GM21737 (cell line): ENCODE results near the gene FAF1.

Experiments used
- ATAC-seq: cut with Tn5 transposase; IDR thresholded peaks from one replicate; pipeline ENCODE4 v1.9.1; 2021; ENCODE audit warnings: mild to moderate bottlenecking, moderate library complexity; ENCODE audit not compliant: unreplicated experiment

The FAF1 gene

GRCh38 chr1:50658459-50659076 lies 301.5 kb downstream of the FAF1 start:
- no peak for ATAC-seq

DNA sequence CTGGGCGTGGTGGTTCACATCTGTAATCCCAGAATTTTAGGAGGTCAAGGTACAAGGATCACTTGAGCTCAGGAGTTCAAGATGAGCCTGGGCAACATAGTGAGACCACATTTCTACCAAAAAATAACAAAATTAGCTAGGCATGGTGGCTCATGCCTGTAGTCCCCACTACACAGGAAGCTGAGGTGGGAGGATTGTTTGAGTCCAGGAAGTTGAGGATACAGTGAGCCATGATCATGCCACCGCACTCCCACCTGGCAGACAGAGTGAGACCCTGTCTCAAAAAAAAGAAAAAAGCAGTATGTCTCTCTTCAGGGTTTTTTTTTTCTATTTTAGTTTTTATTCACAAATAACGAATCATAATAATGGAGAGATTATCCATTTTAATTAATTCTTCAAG lies 303.1 kb downstream of the FAF1 start:
- ATAC-seq, result no peak

- no peak for ATAC-seq
Measured at GRCh38 chr1:50651476-50652263, 308.4 kb downstream of the FAF1 start.

DNA sequence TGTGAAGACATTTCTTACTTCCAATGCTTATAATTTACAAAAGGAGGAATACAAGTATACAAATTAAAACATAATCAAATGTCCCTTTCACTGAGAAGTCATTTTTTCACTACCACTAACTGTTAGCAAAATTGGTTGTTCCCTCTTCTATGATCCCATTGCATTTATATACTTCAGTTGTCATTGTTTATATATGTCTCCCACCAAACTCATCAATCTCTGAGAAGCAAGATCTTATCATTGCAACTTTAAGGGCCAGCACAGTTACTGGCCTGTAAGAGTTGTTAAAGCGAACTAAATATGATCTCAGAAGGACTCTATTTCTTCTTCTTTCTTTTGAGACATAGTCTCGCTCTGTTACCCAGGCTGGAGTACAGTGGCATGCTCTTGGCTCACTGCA lies 313.5 kb downstream of the FAF1 start:
- ATAC-seq, result no peak

- no peak for ATAC-seq
Measured at GRCh38 chr1:50645139-50645538, 314.9 kb downstream of the FAF1 start.

GRCh38 chr1:50644447-50645105 lies 315.5 kb downstream of the FAF1 start:
- ATAC-seq, result no peak

GRCh38 chr1:50637460-50637859 lies 322.6 kb downstream of the FAF1 start:
- no peak for ATAC-seq

DNA sequence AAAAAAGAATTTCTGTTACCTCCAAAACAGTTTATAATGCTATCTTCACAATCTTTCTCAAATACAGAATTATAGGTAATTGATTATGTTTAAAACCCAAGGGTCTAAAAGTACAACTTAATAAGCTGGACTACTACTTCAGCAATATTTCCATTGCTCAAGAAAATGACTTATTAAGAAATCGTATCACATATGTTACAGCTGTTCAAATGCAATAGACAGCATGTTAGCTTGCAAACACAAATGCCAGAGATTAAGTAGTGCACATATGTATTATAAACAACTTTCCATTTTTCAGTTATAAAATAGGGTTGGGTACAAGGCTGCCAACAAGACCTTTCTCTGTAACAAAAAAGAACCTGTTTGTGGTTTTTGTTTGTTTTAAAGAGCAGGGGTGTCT lies 325.8 kb downstream of the FAF1 start:
- ATAC-seq, result no peak

DNA sequence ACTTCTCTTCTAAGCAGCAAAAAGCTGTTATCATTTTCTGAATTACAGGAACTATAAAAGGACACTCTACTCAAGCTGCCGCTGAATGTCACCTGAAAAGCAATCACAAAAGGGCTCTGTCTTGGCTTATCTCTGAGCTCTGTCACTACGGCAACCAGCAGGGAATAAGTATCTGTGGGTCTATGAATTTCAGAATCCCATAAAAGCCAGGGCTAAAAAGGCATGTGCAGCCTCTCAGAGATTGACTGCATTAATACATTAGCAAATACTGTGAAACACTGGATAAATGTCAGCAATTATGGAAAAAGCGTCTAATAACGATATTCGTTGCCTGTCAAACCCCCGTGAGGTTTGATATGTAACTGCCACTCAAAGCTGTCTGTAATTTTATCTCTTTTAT lies 326.6 kb downstream of the FAF1 start:
- no peak for ATAC-seq

DNA sequence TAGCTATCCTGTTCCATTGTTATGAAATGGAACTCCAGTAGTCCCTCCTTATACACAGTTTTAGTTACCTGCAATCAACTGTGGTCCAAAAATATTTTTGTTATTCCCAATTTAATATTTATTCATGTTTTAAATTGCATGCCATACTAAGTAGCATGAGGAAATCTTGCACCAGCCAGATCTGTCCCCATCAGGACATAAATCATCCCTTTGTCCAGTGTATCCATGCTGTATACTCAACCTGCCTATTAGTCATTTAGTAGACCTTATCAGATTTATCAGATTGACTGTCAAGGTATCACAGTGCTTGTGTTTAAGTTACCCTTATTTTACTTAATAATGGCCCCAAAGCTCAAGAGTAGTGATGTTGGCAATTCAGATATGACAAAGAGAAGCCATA lies 328.9 kb downstream of the FAF1 start:
- no peak for ATAC-seq

DNA sequence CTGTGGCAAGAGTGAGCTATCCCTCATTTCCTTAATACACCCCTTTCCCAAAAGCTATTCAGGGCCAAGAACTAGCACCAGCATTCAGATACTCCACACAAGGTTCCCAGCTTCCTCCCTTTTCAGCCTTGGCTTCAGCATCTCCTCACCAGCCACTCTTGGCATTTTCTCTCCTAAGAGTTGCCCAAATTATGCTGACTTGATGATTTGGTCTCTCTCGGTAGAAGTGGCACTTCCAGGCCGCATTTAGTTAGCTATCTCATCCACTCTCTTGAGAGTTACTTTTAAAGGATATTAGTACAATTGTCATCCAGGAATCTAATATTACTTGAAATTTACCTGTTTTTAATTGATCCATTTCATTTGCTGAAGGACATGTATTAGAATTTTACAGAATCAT lies 337.8 kb downstream of the FAF1 start:
- no peak for ATAC-seq

DNA sequence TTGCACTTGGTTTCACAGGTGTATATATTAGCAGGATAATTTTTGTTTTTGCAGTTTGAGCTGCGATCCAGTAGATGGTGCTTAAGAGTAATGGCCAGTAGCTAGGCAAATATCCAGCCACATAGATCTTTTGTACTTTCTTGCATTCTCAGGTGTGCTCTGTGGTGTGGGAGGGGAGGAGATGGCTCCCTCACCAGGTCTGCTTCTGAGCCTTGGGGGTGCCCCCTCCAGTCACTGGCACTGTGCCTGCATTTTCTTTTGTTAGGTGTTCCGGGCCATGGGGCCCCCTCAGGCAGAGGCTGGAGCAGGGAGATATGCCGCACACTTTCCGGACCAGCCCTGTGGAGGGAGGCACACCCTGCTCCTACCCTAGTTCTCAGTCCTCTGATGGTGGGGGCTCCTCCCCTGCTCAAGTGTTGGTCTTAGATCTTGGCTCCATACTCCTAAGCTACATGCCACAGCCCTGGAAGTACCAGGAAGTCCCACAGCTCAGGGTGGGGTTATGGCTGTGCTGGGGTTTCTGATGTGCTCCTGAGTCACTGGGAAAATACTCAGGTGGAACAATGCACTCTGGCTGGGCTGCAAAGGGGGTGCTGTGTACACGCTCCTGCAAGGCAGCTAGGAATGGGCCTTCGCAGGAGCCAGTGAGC lies 339.3 kb downstream of the FAF1 start:
- ATAC-seq, result no peak

DNA sequence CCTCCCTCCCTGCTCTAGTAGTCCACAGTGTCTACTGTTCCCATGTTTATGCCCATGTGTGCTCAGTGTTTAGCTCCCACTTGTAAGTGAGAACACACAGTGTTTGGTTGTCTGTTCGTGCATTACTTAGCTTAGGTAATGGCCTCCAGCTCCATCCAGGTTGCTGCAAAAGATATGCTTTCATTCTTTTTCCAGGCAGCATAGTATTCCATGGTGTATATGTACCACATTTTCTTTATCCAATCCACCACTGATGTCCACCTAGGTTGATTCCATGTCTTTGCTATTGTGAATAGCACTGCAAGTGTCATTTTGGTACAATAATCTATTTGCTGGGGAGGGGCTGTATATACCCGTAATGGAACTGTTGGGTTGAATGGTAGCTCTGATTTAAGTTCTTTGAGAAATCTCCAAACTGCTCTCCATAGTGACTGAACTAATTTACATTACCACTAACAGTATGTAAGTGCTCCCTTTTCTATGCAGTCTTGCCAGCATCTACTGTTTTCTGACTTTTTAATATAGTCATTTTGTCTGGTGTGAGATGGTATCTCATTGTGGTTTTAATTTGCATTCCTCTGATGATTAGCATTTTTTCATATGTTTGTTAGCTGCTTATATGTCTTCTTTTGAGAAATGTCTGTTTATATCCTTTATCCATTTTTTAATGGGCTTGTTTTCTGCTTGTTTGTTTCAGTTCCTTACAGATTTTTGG lies 344.9 kb downstream of the FAF1 start:
- no peak for ATAC-seq

GRCh38 chr1:50611675-50612074 lies 348.4 kb downstream of the FAF1 start:
- ATAC-seq, result no peak

- ATAC-seq, result no peak
Measured at GRCh38 chr1:50610563-50610962, 349.5 kb downstream of the FAF1 start.

DNA sequence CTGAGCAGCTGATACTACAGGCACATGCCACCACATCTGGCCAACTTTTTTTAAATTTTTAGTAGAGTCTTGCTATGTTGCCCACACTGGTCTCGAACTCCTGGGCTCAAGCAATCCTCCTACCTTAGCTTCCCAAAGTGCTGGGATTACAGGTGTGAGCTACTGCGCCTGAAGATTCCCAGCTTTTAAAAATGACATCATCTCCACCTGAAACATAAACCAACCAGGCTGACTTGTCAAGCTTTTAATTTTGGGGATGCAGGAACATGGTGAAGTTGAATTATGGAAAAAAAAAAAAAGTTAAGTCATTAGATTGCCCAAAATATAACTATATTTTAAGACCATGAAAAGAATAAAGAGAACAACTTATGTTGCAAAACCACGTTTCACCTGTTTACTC lies 350.6 kb downstream of the FAF1 start:
- no peak for ATAC-seq

DNA sequence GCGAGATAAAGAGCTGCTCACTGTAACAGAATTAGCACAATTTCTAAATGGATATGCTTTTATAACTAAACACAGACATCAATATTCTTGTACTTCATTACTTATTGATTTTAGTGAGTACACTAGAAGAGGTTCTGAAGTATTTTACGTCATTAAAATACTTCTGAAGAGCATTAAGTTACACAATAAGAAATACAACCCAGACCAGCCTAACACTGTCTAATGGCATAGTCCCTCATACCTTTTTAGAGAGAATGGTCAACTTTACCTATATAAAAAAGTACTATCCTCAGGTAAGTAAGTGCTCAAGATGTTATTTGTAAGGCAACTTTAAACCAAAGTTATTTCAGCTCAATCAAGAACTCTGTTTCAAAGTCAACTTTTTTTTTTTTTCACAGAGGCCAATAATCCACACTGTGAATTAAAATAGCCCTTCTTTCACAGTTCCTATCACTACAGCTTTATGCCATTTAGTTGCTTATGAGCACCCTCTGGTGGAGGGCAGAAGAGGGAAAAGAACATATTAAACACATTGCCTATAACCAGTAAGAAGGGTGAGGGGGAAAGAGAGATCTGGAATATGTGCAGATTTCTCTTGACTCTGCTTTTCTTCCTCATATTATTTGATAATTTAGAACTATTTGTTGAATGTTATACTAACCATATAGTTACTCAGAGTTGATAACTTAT lies 354.7 kb downstream of the FAF1 start:
- no peak for ATAC-seq

GRCh38 chr1:50604580-50604979 lies 355.5 kb downstream of the FAF1 start:
- ATAC-seq, result no peak

DNA sequence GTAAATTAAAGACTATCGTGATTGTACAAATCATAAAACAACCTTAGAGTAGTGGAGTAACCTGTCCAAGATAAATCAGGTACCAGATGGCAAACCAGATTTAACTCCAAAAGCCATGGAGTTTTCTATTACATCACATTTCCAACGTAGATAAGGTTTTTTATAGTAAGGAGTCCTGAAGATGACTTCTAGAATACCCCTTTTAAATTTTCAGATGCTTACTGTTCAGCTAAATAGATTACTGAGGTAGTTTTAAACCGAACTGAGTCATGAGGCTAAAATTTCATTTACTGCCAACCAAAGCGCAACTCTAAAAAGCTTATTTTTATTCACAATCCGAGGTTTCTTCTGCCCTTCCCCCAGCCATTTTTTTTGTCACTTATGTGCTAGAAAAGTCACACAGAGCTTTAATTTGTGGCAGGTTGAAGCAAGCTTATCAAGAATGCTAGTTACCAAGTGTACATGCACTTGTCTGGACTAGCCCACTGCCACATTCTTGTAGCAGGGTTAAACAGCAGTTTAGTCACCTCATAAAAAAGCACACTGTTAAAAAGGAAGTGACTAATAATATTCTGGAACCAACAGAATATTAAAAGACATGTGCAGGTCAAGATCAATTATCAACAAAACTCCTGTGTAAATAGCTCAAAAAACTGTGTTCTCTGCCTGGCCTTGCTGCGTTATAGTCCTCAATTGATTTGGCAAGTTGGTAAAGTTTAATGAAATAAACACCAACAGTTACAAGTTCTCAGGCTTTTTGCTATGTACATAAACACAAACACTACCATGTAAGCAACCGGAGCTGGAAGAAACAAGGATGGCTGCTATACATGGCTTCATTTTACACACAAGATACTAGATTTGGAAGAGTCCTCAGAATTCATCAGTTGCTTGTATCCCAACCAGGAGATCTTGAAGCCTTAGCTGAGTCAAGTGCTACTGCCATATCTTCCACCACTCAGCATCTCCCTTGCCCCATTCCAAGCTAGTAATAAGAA lies 356.5 kb downstream of the FAF1 start:
- no peak for ATAC-seq
